ENCODE measurements around the gene MYRF. TPM values are rescaled to one million over a fixed set of nuclear protein-coding genes. Genes with fewer than 3 reads are reported as not detected.

The MYRF gene
- total RNA-seq, 1 experiment from 2014 or later = 91.4 TPM

- CTCF ChIA-PET = interaction anchor here (0.6 to 1.5 kb wide), 4 partner anchors 28 to 90 kb away, joined by 3 to 12 read pairs (median 3); no protein-coding TSS in a partner anchor
- Mint-ChIP-seq H3K36me3 (ENCODE audit: insufficient read depth, unreplicated experiment) (peaks cover 30% of the 10 kb centered on the region), H3K27ac (ENCODE audit: unreplicated experiment) (peak overlapping the region; percentile 39), H3K27me3 (ENCODE audit: unreplicated experiment) (no peaks in the 10 kb centered on the region), H3K4me3 (ENCODE audit: low read depth, unreplicated experiment) (no peak overlapping the region), H3K4me1 (ENCODE audit: low read depth, unreplicated experiment) (peaks cover 38% of the 10 kb centered on the region), H3K9me3 (ENCODE audit: low read depth, unreplicated experiment) (no peaks in the 10 kb centered on the region)
- TF ChIP-seq CTCF (IDR thresholded peaks at IDR 0.05; ENCODE audit: unreplicated experiment) = no peak
- DNase-seq = peak; percentile 28
- intact Hi-C loops (cut with micrococcal nuclease; ENCODE audit: unreplicated experiment) = no loop called here
- no TSS peak for BruUV-seq (replicated peaks)
Observed at GRCh38 chr11:61728940-61729219, 23.6 kb upstream of the MYRF start.

- no peak overlapping the region for H3K27ac Mint-ChIP-seq (ENCODE audit: unreplicated experiment)
- no peak for TF ChIP-seq CTCF (IDR thresholded peaks at IDR 0.05; ENCODE audit: unreplicated experiment)
- no peak overlapping the region for H3K4me3 Mint-ChIP-seq (ENCODE audit: low read depth, unreplicated experiment)
- intact Hi-C loops (cut with micrococcal nuclease; ENCODE audit: unreplicated experiment) = loop anchor here (5.0 kb wide), 1 partner anchor 73 kb away; no protein-coding TSS in a partner anchor
- no peaks in the 10 kb centered on the region for H3K27me3 Mint-ChIP-seq (ENCODE audit: unreplicated experiment)
- peaks cover 39% of the 10 kb centered on the region for H3K4me1 Mint-ChIP-seq (ENCODE audit: low read depth, unreplicated experiment)
- H3K9me3 Mint-ChIP-seq (ENCODE audit: low read depth, unreplicated experiment) = no peaks in the 10 kb centered on the region
- BruUV-seq (replicated peaks) = no TSS peak
- H3K36me3 Mint-ChIP-seq (ENCODE audit: insufficient read depth, unreplicated experiment) = peaks cover 30% of the 10 kb centered on the region
- no peak for DNase-seq
- CTCF ChIA-PET = interaction anchor here (0.7 to 1.2 kb wide), 5 partner anchors 17 to 63 kb away, joined by 3 read pairs; no protein-coding TSS in a partner anchor
Observed at GRCh38 chr11:61730240-61730994, 22.0 kb upstream of the MYRF start.

- H3K4me1 Mint-ChIP-seq (ENCODE audit: low read depth, unreplicated experiment) = peaks cover 39% of the 10 kb centered on the region
- no TSS peak for BruUV-seq (replicated peaks)
- TF ChIP-seq CTCF (IDR thresholded peaks at IDR 0.05; ENCODE audit: unreplicated experiment) = no peak
- no peak overlapping the region for H3K27ac Mint-ChIP-seq (ENCODE audit: unreplicated experiment)
- H3K9me3 Mint-ChIP-seq (ENCODE audit: low read depth, unreplicated experiment) = no peaks in the 10 kb centered on the region
- H3K27me3 Mint-ChIP-seq (ENCODE audit: unreplicated experiment) = no peaks in the 10 kb centered on the region
- no peak overlapping the region for H3K4me3 Mint-ChIP-seq (ENCODE audit: low read depth, unreplicated experiment)
- DNase-seq = no peak
- CTCF ChIA-PET = no interaction called here
- intact Hi-C loops (cut with micrococcal nuclease; ENCODE audit: unreplicated experiment) = loop anchor here (5.0 kb wide), 1 partner anchor 74 kb away; no protein-coding TSS in a partner anchor
- H3K36me3 Mint-ChIP-seq (ENCODE audit: insufficient read depth, unreplicated experiment) = peaks cover 38% of the 10 kb centered on the region
Observed at GRCh38 chr11:61731211-61731951, 21.1 kb upstream of the MYRF start.

- Mint-ChIP-seq H3K36me3 (ENCODE audit: insufficient read depth, unreplicated experiment) (peaks cover 42% of the 10 kb centered on the region), H3K27ac (ENCODE audit: unreplicated experiment) (no peak overlapping the region), H3K4me1 (ENCODE audit: low read depth, unreplicated experiment) (peaks cover 39% of the 10 kb centered on the region), H3K9me3 (ENCODE audit: low read depth, unreplicated experiment) (no peaks in the 10 kb centered on the region), H3K4me3 (ENCODE audit: low read depth, unreplicated experiment) (no peak overlapping the region), H3K27me3 (ENCODE audit: unreplicated experiment) (no peaks in the 10 kb centered on the region)
- no peak for TF ChIP-seq CTCF (IDR thresholded peaks at IDR 0.05; ENCODE audit: unreplicated experiment)
- CTCF ChIA-PET = interaction anchor here (2.0 kb wide), 1 partner anchor 15 kb away, joined by 10 read pairs; no protein-coding TSS in a partner anchor
- BruUV-seq (replicated peaks) = no TSS peak
- DNase-seq = no peak
- intact Hi-C loops (cut with micrococcal nuclease; ENCODE audit: unreplicated experiment) = loop anchor here (2.0 to 5.0 kb wide), 2 partner anchors 35 to 75 kb away; no protein-coding TSS in a partner anchor
Observed at GRCh38 chr11:61731952-61732675, 20.3 kb upstream of the MYRF start.
